Bronchial epithelial cell (primary cell): Measurements from ENCODE around the gene STK39. TPM values are rescaled to one million over a fixed set of nuclear protein-coding genes. Genes with fewer than 3 reads are reported as not detected.

Experiments
- DNase-seq: peaks from one replicate; pipeline ENCODE4 v3.0.0-alpha.2; 2010; ENCODE audit warnings: low read depth
- FAIRE-seq: peaks from 2 replicates; lab custom pipeline; 2011; peaks lifted over from hg19 to GRCh38; lab: Jason Lieb, UNC
- H3K27me3 ChIP-seq: 2 replicates; pipeline ENCODE4 v1.5.1; 2011; ENCODE audit warnings: low read length; ENCODE audit not compliant: control insufficient read depth, insufficient read depth
- H3K36me3 ChIP-seq: 2 replicates; pipeline ENCODE4 v1.5.1; 2011; ENCODE audit warnings: low read length; ENCODE audit not compliant: control insufficient read depth, insufficient read depth
- H3K4me3 ChIP-seq: 2 replicates; pipeline ENCODE4 v1.5.1; 2011; ENCODE audit warnings: mild to moderate bottlenecking, low read depth, low read length, control low read depth
- total RNA-seq: library from RNA; depleted of rRNA; stranded (reverse); fragments of >200 nt; gene quantifications from 2 replicates; pipeline ENCODE4 v1.2.1, GENCODE V29; 2014
- TF ChIP-seq, protein P1 (sequence below): IDR thresholded peaks from 2 replicates; pipeline ENCODE4 v1.5.1; 2011; ENCODE audit warnings: mild to moderate bottlenecking, moderate library complexity, low read length, control low read depth, inconsistent platforms; ENCODE audit not compliant: insufficient read depth, severe bottlenecking

STK39 gene
- total RNA-seq, 1 donor from 2014 or later, result 20.3 TPM

DNA sequence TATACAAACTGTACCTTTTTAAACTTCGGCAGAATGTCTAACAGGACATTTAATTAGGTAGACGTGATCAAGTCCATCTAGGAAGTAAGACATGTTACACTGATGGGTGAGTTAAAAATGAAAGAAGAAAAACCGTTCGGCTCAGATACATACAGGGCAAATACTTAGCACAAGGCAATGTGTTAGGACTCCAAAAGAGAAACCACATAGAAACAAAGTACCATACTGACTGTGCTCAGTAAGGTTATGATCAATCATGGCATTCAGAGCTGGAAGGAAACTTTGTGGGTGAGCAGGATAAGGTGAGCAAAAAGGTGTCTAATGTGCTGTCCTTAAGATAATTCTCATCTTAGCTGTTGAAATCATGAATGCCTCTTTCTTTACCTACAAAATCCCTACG is 211.9 kb downstream of the STK39 start:
- Histone ChIP-seq H3K4me3 (no peak overlapping the region), H3K27me3 (no peaks in the 10 kb centered on the region), H3K36me3 (no peaks in the 10 kb centered on the region)
- DNase-seq, result no peak
- no peak for FAIRE-seq
- TF ChIP-seq, protein P1, sequence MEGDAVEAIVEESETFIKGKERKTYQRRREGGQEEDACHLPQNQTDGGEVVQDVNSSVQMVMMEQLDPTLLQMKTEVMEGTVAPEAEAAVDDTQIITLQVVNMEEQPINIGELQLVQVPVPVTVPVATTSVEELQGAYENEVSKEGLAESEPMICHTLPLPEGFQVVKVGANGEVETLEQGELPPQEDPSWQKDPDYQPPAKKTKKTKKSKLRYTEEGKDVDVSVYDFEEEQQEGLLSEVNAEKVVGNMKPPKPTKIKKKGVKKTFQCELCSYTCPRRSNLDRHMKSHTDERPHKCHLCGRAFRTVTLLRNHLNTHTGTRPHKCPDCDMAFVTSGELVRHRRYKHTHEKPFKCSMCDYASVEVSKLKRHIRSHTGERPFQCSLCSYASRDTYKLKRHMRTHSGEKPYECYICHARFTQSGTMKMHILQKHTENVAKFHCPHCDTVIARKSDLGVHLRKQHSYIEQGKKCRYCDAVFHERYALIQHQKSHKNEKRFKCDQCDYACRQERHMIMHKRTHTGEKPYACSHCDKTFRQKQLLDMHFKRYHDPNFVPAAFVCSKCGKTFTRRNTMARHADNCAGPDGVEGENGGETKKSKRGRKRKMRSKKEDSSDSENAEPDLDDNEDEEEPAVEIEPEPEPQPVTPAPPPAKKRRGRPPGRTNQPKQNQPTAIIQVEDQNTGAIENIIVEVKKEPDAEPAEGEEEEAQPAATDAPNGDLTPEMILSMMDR, result no peak

DNA sequence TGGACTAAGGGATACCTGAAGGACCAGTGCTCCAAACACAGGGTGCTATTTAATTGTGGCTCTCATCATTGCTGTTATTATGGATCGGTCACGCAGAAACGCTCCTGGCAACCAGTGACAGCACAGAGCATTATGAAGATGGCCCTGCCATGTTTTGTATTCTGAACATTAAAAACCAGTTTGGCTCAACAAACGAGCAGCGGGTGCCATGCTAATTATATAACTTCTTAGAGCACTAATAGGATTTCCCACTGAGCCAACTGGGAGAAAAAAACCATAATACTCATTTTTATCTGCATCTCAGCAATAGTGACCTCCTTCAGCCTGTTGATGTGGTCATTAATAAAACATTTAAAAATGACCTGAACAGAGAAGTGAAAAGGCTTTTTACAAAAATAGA is 212.8 kb downstream of the STK39 start:
- DNase-seq (no peak), FAIRE-seq (no peak)

DNA sequence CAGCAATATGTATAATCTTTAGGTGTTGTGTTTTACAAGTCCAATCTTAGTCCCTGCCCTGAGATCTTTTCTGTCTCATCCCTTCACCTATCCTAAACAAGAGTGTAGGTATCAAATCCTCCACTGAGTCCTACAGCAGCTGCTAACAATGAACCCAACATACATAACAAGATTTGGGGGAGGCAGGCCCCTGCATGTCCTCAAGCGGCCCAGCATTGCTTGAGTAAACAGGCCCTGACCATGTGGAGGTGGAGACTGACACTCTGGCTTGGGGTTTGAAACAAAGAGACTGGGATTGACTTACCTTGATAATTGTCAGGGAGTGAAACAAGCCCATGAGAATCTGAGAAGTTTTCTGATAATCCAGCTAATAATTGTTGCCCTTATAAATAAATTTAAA is 213.4 kb downstream of the STK39 start:
- Histone ChIP-seq H3K36me3 (no peaks in the 10 kb centered on the region), H3K27me3 (no peaks in the 10 kb centered on the region), H3K4me3 (no peak overlapping the region)
- TF ChIP-seq, protein P1, result no peak
- DNase-seq (peak; percentile 83), FAIRE-seq (no peak)

More for the DNA sequence above, 212.8 kb downstream of the STK39 start:
- Histone ChIP-seq H3K36me3 (no peaks in the 10 kb centered on the region), H3K4me3 (no peak overlapping the region), H3K27me3 (no peaks in the 10 kb centered on the region)
- TF ChIP-seq, protein P1, result no peak

DNA sequence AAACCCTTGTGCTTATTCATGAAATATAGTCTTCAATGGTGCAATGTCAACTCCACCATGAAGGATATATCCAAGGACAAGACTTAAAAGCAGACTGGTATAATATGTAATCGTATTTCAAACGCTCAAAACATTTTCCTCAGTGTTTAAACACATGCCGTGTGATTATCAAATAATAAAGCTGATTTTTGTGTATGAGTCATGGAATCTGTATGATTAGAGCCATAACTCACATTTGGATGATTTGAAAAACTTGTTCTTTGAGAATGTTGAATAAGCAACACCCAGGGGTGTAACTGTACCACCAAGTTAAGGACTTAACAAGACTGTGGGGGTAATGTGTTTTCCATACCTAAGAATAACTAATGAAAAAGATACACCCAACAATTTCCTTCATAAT is 215.3 kb downstream of the STK39 start:
- DNase-seq (peak; percentile 23), FAIRE-seq (no peak)
- Histone ChIP-seq H3K27me3 (no peaks in the 10 kb centered on the region), H3K4me3 (no peak overlapping the region), H3K36me3 (no peaks in the 10 kb centered on the region)
- TF ChIP-seq, protein P1, result no peak

DNA sequence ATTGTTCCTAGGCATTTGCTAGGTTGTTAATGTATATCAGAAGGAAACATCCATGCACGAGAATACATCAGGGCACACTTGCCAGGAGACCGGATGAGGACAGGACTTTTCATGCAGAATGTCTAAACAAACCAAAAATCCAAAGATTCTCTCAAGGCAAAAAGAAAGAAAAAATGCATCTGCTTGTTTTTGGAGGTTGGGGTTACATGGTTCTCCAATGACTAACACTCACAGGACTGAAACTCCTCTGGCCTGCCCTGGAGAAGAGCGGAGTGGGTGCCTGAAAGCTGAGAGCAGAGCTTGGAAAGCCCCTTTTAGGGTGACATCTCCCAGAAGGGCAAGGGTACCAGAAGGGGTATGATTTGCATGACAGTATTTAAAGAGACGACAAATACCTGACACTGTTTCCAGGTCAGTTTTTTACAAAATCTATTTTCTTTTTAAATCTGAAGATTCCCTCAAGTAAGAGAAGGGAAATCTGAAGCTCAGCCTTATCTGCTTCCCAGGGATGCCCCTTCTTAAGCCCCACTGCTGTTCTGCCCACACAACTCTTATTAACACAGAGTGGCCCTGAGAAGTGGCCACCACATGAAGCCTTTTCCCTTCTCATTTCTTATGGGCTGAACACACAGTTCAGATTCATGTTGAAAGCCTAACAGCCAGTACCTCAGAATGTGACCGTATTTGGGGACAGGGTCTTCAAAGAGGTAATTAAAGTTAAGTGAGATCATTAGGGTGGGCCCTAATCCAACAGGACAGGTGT is 216.4 kb downstream of the STK39 start:
- DNase-seq (peak; percentile 13), FAIRE-seq (no peak)
- no peaks in the 10 kb centered on the region for H3K36me3 ChIP-seq
- TF ChIP-seq, protein P1, result no peak
- no peak overlapping the region for H3K4me3 ChIP-seq
- H3K27me3 ChIP-seq, result no peaks in the 10 kb centered on the region
